B cell (primary cell): ENCODE data around the gene PNN. TPM values are rescaled to one million over a fixed set of nuclear protein-coding genes. Genes with fewer than 3 reads are reported as not detected.

Experiments
- ATAC-seq: fragments of 200-7000 bp; cut with Tn5 transposase; one replicate; pipeline ENCODE4 v1.10.0; 2021; ENCODE audit warnings: low read depth, mild to moderate bottlenecking, moderate number of reproducible peaks, moderate library complexity
- CTCF ChIA-PET: fragments of 350-600 bp; sonication (Branson Sonifier 250); formaldehyde crosslinking; loops from one replicate; lab custom pipeline; 2021; ENCODE audit warnings: antibody characterized with exemption, inconsistent platforms; lab: Charles Lee
- POLR2A ChIA-PET: fragments of 350-600 bp; sonication (Branson Sonifier 250); formaldehyde crosslinking; loops from one replicate; lab custom pipeline; 2021; ENCODE audit warnings: antibody characterized with exemption; lab: Charles Lee
- DNase-seq: peaks from one replicate; pipeline ENCODE4 v3.0.0; 2013
- H2AFZ ChIP-seq: 2 replicates; pipeline ENCODE4 v1.6.1; 2012; ENCODE audit warnings: mild to moderate bottlenecking, low read depth, low read length; ENCODE audit not compliant: insufficient read depth, poor library complexity, severe bottlenecking
- H3K27ac ChIP-seq, 2 donors: 1 replicate in 1 of 2; 2 replicates in 1 of 2; pipeline ENCODE4 v1.5.1; 2012 to 2013; ENCODE audit warnings: low read length in 2 of 2, mild to moderate bottlenecking in 2 of 2, moderate library complexity in 1 of 2
- H3K27me3 ChIP-seq, 4 experiments: fragments of 200-600 bp in 1 of 4; sonication (generic) in 1 of 4; replicated peaks in 1 of 4; 1 replicate in 2 of 4; 2 replicates in 2 of 4; pipeline versions ENCODE4 v1.6.1 to v1.7.0; 2013 to 2016; ENCODE audit warnings: low read length in 3 of 4, mild to moderate bottlenecking in 2 of 4, mixed read lengths in 1 of 4, moderate library complexity in 1 of 4; ENCODE audit not compliant: insufficient read depth in 4 of 4, control insufficient read depth in 3 of 4; ENCODE audit errors: control extremely low read depth in 1 of 4
- H3K36me3 ChIP-seq, 2 experiments: replicated peaks in 1 of 2; 1 replicate in 1 of 2; 2 replicates in 1 of 2; pipeline versions ENCODE4 v1.6.1 to v1.7.1; 2013; ENCODE audit warnings: low read length in 1 of 2; ENCODE audit not compliant: insufficient read depth in 2 of 2, control insufficient read depth in 1 of 2; ENCODE audit errors: control extremely low read depth in 1 of 2, extremely low read depth in 1 of 2
- H3K4me1 ChIP-seq, 2 donors: fragments of 200-600 bp in 1 of 2; sonication (generic) in 1 of 2; 1 replicate in 1 of 2; 2 replicates in 1 of 2; pipeline versions ENCODE4 v1.5.1 to v1.6.1; 2013 to 2017; ENCODE audit warnings: low read length in 2 of 2; ENCODE audit not compliant: control insufficient read depth in 2 of 2, insufficient read depth in 2 of 2
- H3K4me2 ChIP-seq: replicated peaks from 2 replicates; pipeline ENCODE3; 2012; ENCODE audit warnings: mild to moderate bottlenecking, low read depth, low read length; ENCODE audit not compliant: poor library complexity, severe bottlenecking
- H3K4me3 ChIP-seq, 5 experiments: fragments of 200-600 bp in 1 of 5; sonication (generic) in 1 of 5; 1 replicate in 3 of 5; 2 replicates in 2 of 5; pipeline versions ENCODE4 v1.5.1 to v1.7.0; 2011 to 2016; ENCODE audit warnings: low read length in 4 of 5, mild to moderate bottlenecking in 4 of 5, low read depth in 2 of 5, control low read depth in 1 of 5, moderate library complexity in 1 of 5; ENCODE audit not compliant: insufficient read depth in 1 of 5; ENCODE audit errors: control extremely low read depth in 1 of 5, extremely low read depth in 1 of 5
- H3K79me2 ChIP-seq: fragments of 200-600 bp; sonication (generic); one replicate; pipeline ENCODE4 v1.6.0; 2016; ENCODE audit warnings: low read length; ENCODE audit not compliant: control insufficient read depth, insufficient read depth
- H3K9ac ChIP-seq: fragments of 200-600 bp; sonication (generic); 2 replicates; pipeline ENCODE4 v1.6.1; 2017; ENCODE audit warnings: mild to moderate bottlenecking, low read length, moderate library complexity
- H3K9me3 ChIP-seq, 3 donors: one replicate each; pipeline versions ENCODE4 v1.6.1 to v1.7.1; 2013; ENCODE audit warnings: low read length in 2 of 3; ENCODE audit not compliant: control insufficient read depth in 2 of 3, insufficient read depth in 1 of 3; ENCODE audit errors: control extremely low read depth in 1 of 3
- H4K20me1 ChIP-seq: 2 replicates; pipeline ENCODE4 v1.6.0; 2012; ENCODE audit warnings: mild to moderate bottlenecking, low read length; ENCODE audit not compliant: insufficient read depth, control insufficient read depth, poor library complexity, severe bottlenecking
- H3K27ac Mint-ChIP-seq: one replicate; pipeline ENCODE4 v1.8.0; 2021; ENCODE audit warnings: mixed read lengths
- H3K27me3 Mint-ChIP-seq: one replicate; pipeline ENCODE4 v1.8.0; 2021; ENCODE audit warnings: mixed read lengths
- H3K4me1 Mint-ChIP-seq: one replicate; pipeline ENCODE4 v1.8.0; 2021; ENCODE audit warnings: mixed read lengths
- H3K4me3 Mint-ChIP-seq: one replicate; pipeline ENCODE4 v1.8.0; 2021; ENCODE audit warnings: mixed read lengths
- H3K9me3 Mint-ChIP-seq: one replicate; pipeline ENCODE4 v1.8.0; 2022; ENCODE audit warnings: mixed read lengths; ENCODE audit not compliant: insufficient read depth
- EZH2 ChIP-seq: IDR thresholded peaks from 2 replicates; pipeline ENCODE4 v1.6.1; 2012; ENCODE audit warnings: borderline replicate concordance, low read depth, mild to moderate bottlenecking, moderate library complexity, low read length; ENCODE audit not compliant: insufficient read depth, poor library complexity, severe bottlenecking
- WGBS: methylation state at CpG from one replicate; pipeline ENCODE4 v1.1.5; 2013; ENCODE audit warnings: missing lambda C conversion rate; ENCODE audit not compliant: insufficient coverage; 5-methylcytosine and 5-hydroxymethylcytosine counted together
- intact Hi-C: fragments of 100-400 bp; cut with micrococcal nuclease; formaldehyde crosslinking; loops from one replicate; pipeline ENCODE4 v1.10.0; 2022
- polyA plus RNA-seq: library from polyadenylated mRNA; depleted of rRNA; stranded (reverse); fragments of >200 nt; gene quantifications from 2 replicates; pipeline ENCODE4 v1.2.3, GENCODE V29; 2012
- total RNA-seq, 2 donors: library from RNA; stranded (reverse); fragments of 120-200 nt in 1 of 2; gene quantifications; 1 replicate in 1 of 2; 2 replicates in 1 of 2; pipeline versions ENCODE4 v1.2.3 to v1.2.4, GENCODE V29; 2013 to 2022
- TF ChIP-seq, protein P1 (sequence below): fragments of 200-600 bp; IDR thresholded peaks from one replicate; pipeline ENCODE4 v1.8.0; 2022; ENCODE audit warnings: antibody characterized with exemption, mild to moderate bottlenecking

Gene PNN
- total and polyA plus RNA-seq, 2 donors (not counting 1 experiment from before 2014, with no cell fraction given), result 49.7 to 134 TPM

DNA sequence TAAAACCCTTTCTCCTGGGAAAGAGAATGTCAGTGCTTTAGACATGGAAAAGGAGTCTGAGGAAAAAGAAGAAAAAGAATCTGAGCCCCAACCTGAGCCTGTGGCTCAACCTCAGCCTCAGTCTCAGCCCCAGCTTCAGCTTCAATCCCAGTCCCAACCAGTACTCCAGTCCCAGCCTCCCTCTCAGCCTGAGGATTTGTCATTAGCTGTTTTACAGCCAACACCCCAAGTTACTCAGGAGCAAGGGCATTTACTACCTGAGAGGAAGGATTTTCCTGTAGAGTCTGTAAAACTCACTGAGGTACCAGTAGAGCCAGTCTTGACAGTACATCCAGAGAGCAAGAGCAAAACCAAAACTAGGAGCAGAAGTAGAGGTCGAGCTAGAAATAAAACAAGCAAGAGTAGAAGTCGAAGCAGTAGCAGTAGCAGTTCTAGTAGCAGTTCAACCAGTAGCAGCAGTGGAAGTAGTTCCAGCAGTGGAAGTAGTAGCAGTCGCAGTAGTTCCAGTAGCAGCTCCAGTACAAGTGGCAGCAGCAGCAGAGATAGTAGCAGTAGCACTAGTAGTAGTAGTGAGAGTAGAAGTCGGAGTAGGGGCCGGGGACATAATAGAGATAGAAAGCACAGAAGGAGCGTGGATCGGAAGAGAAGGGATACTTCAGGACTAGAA is 6.1 kb downstream of the PNN start:
- Histone ChIP-seq H3K4me1 (peaks cover 7 to 10% of the 10 kb centered on the region in 2 donors), H3K27me3 (no peaks in the 10 kb centered on the region), H3K79me2 (peaks cover 16% of the 10 kb centered on the region), H3K9ac (no peak overlapping the region), H3K9me3 (no peaks in the 10 kb centered on the region), H3K27ac (peak overlapping the region in 1 of 2 donors; percentile 6), H2AFZ (no peak overlapping the region), H3K36me3 (peaks cover 36 to 88% of the 10 kb centered on the region in 2 experiments), H4K20me1 (peaks cover 36% of the 10 kb centered on the region), H3K4me2 (no peak overlapping the region), H3K4me3 (no peak overlapping the region)
- Mint-ChIP-seq H3K27me3 (no peaks in the 10 kb centered on the region), H3K9me3 (no peaks in the 10 kb centered on the region), H3K27ac (no peak overlapping the region), H3K4me1 (peaks cover 11% of the 10 kb centered on the region), H3K4me3 (no peak overlapping the region)
- 99% methylated on average over 7 of the region's 7 CpGs for WGBS
- ATAC-seq, result no peak
- no peak for DNase-seq
- TF ChIP-seq EZH2, result no peak
- intact Hi-C loops, result no loop called here
- POLR2A ChIA-PET, result no interaction called here
- CTCF ChIA-PET, result no interaction called here

DNA sequence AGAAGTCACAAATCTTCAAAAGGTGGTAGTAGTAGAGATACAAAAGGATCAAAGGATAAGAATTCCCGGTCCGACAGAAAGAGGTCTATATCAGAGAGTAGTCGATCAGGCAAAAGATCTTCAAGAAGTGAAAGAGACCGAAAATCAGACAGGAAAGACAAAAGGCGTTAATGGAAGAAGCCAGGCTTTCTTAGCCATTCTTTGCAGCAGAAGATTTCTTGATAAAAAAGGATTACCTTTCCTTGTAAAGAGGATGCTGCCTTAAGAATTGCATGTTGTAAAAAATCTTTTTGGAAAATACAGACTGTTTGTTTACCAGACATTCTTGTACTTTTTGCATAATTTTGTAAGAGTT is 6.6 kb downstream of the PNN start:
- no peaks in the 10 kb centered on the region for H3K9me3 ChIP-seq
- CTCF ChIA-PET, result no interaction called here
- POLR2A ChIA-PET, result no interaction called here
- H3K79me2 ChIP-seq, result peaks cover 11% of the 10 kb centered on the region
- peaks cover 2 to 6% of the 10 kb centered on the region in 2 donors for H3K4me1 ChIP-seq
- 100% methylated on average over 5 of the region's 5 CpGs for WGBS
- TF ChIP-seq EZH2, result no peak
- TF ChIP-seq, protein P1, sequence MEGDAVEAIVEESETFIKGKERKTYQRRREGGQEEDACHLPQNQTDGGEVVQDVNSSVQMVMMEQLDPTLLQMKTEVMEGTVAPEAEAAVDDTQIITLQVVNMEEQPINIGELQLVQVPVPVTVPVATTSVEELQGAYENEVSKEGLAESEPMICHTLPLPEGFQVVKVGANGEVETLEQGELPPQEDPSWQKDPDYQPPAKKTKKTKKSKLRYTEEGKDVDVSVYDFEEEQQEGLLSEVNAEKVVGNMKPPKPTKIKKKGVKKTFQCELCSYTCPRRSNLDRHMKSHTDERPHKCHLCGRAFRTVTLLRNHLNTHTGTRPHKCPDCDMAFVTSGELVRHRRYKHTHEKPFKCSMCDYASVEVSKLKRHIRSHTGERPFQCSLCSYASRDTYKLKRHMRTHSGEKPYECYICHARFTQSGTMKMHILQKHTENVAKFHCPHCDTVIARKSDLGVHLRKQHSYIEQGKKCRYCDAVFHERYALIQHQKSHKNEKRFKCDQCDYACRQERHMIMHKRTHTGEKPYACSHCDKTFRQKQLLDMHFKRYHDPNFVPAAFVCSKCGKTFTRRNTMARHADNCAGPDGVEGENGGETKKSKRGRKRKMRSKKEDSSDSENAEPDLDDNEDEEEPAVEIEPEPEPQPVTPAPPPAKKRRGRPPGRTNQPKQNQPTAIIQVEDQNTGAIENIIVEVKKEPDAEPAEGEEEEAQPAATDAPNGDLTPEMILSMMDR, result no peak
- ATAC-seq (no peak), DNase-seq (no peak)
- H3K4me3 ChIP-seq, result no peak overlapping the region
- no peaks in the 10 kb centered on the region for H3K9me3 Mint-ChIP-seq
- H3K9ac ChIP-seq, result no peak overlapping the region
- peaks cover 34% of the 10 kb centered on the region for H4K20me1 ChIP-seq
- intact Hi-C loops, result no loop called here
- no peak overlapping the region for H2AFZ ChIP-seq
- no peak overlapping the region for H3K4me3 Mint-ChIP-seq
- no peaks in the 10 kb centered on the region for H3K27me3 ChIP-seq
- H3K27ac Mint-ChIP-seq, result no peak overlapping the region
- no peak overlapping the region for H3K4me2 ChIP-seq
- H3K4me1 Mint-ChIP-seq, result peaks cover 10% of the 10 kb centered on the region
- H3K27ac ChIP-seq, result no peak overlapping the region
- no peaks in the 10 kb centered on the region for H3K27me3 Mint-ChIP-seq
- H3K36me3 ChIP-seq, result peaks cover 36 to 86% of the 10 kb centered on the region in 2 experiments
